ENCODE data around the gene CENPO. TPM values are rescaled to one million over a fixed set of nuclear protein-coding genes. Genes with fewer than 3 reads are reported as not detected.

CENPO gene
- total RNA-seq, 1 experiment from 2014 or later, result 33.0 TPM

DNA sequence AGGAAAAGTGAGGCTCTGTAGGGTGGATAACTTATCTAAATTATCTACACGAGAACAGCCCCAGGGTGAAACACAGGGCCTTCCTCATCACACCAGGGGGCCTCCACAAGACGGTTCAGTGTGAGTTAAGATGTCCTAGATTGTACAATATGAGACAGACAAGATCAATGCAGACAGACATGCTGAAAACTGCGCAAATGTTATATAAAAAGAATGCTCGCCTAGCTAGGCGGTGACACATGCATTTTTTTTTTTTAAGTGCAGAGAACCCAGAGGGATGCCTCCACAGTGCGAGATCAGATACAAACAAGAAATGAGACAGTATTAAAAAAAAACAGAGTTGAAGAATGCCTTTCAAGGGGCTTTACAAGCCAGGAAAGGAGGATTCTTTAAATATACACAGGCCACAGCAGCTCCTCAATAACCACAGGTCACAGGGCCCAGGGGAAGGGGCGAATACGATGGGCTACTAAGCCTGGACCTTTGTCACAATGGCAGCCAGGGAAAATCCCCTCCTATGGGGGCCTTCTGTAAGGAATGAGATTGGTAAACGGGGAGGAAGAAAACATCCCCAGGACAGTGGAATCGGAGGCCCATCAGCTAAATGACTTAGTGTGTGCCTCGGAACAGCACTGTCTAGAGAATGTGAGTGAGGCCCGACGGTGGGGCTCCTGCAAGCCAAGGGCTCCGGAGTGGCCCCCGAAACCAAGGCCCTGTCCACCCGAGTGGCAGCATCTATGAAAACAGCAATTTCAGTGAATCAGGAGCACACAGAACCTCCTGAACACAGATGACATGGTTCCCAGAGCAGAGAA lies 77.9 kb downstream of the CENPO start:
- Histone ChIP-seq H3K4me3 (no peak overlapping the region), H3K27me3 (ENCODE audit: insufficient read depth, low read depth) (no peaks in the 10 kb centered on the region), H3K4me2 (no peak overlapping the region), H3K27ac (no peak overlapping the region), H4K20me1 (ENCODE audit: insufficient read depth) (no peaks in the 10 kb centered on the region; the same call in 1 of the 2 replicates), H3F3A (ENCODE audit: insufficient read depth, low read depth) (0 out of 2 replicates have a peak, but pooled peaks cover 3% of the 10 kb centered on the region), H3K4me1 (replicated peaks; ENCODE audit: insufficient read depth) (no peaks in the 10 kb centered on the region; the same call in 1 of the 2 replicates), H3K79me2 (ENCODE audit: low read depth) (no peaks in the 10 kb centered on the region), H3K36me3 (ENCODE audit: low read depth) (no peaks in the 10 kb centered on the region), H2AFZ (no peak overlapping the region), H3K9me3 (ENCODE audit: insufficient read depth, low read depth) (no peaks in the 10 kb centered on the region), H3K9me2 (ENCODE audit: insufficient read depth) (no peaks in the 10 kb centered on the region)
- POLR2A ChIA-PET (ENCODE audit: unreplicated experiment), result no interaction called here
- CTCF ChIA-PET, result no interaction called here
- TF ChIP-seq EZH2 (IDR thresholded peaks at IDR 0.05; ENCODE audit: low read depth), result no peak
- TF ChIP-seq, protein P1, sequence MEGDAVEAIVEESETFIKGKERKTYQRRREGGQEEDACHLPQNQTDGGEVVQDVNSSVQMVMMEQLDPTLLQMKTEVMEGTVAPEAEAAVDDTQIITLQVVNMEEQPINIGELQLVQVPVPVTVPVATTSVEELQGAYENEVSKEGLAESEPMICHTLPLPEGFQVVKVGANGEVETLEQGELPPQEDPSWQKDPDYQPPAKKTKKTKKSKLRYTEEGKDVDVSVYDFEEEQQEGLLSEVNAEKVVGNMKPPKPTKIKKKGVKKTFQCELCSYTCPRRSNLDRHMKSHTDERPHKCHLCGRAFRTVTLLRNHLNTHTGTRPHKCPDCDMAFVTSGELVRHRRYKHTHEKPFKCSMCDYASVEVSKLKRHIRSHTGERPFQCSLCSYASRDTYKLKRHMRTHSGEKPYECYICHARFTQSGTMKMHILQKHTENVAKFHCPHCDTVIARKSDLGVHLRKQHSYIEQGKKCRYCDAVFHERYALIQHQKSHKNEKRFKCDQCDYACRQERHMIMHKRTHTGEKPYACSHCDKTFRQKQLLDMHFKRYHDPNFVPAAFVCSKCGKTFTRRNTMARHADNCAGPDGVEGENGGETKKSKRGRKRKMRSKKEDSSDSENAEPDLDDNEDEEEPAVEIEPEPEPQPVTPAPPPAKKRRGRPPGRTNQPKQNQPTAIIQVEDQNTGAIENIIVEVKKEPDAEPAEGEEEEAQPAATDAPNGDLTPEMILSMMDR (conservative IDR thresholded peaks at IDR 0.05), result no peak
- intact Hi-C loops (cut with micrococcal nuclease; ENCODE audit: unreplicated experiment), result no loop called here
- no TSS peak for BruUV-seq (replicated peaks)
- DNase-seq, result no peak

DNA sequence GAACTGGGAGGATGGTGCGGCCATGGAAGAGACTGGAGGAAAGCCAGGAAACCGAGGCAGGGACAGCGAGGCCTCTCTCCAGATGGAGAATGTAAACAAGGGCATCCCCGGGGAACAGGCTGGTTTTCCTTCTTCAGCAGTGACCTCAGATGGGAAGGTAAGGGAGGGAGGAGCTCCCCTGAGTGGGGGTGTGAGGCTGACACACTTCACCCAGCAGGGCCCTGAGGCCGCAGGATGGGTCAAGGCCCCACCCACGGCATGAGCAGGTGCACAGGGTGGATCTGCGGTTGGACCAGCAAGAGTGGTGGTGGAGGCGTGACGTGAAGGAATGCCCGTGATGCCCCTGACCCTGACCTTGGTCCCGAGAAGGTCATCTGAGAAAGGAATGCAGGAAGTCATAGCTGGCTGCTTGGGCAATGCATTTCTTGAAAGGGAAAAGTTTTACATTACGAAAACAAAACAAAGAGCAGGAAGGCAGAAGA lies 78.7 kb downstream of the CENPO start:
- peak in 1 of 2 experiments; percentile 4 for DNase-seq
- Histone ChIP-seq H3K4me1 (replicated peaks; ENCODE audit: insufficient read depth) (no peaks in the 10 kb centered on the region; the same call in 1 of the 2 replicates), H3K27ac (no peak overlapping the region), H3K9me3 (ENCODE audit: insufficient read depth, low read depth) (no peaks in the 10 kb centered on the region), H3K9me2 (ENCODE audit: insufficient read depth) (no peaks in the 10 kb centered on the region), H3K27me3 (ENCODE audit: insufficient read depth, low read depth) (no peaks in the 10 kb centered on the region), H3F3A (ENCODE audit: insufficient read depth, low read depth) (0 out of 2 replicates have a peak, but pooled peaks cover under 1% of the 10 kb centered on the region), H2AFZ (no peak overlapping the region), H3K4me2 (no peak overlapping the region), H3K4me3 (no peak overlapping the region), H3K36me3 (ENCODE audit: low read depth) (no peaks in the 10 kb centered on the region), H4K20me1 (ENCODE audit: insufficient read depth) (no peaks in the 10 kb centered on the region; the same call in 1 of the 2 replicates), H3K79me2 (ENCODE audit: low read depth) (no peaks in the 10 kb centered on the region)
- POLR2A ChIA-PET (ENCODE audit: unreplicated experiment), result no interaction called here
- CTCF ChIA-PET, result no interaction called here
- BruUV-seq (replicated peaks), result no TSS peak
- intact Hi-C loops (cut with micrococcal nuclease; ENCODE audit: unreplicated experiment), result no loop called here
- no peak for TF ChIP-seq EZH2 (IDR thresholded peaks at IDR 0.05; ENCODE audit: low read depth)
- TF ChIP-seq, protein P1 (conservative IDR thresholded peaks at IDR 0.05), result no peak

Other genes starting within 250 kb of the CENPO start
- gene PTRHD1, start within 50 bp of the CENPO start, total RNA-seq (2021), result 23.6 and 28.7 TPM in 2 replicates
- gene ADCY3, start 126.8 kb downstream of the CENPO start, total RNA-seq (2021), result 46.3 and 47.4 TPM in 2 replicates
- 5.1 and 6.3 TPM in 2 replicates for gene DNAJC27, start 178.5 kb downstream of the CENPO start, total RNA-seq (2021)
- 0.20 TPM in 1 of 2 replicates, not detected in the other for gene EFR3B, start 248.7 kb downstream of the CENPO start, total RNA-seq (2021)